Stimulated activated CD4-positive, alpha-beta T cell treated with anti-CD3 and anti-CD28 coated beads, TNF-alpha, amount 100 ng/mL, for 24 hours (primary cell): ENCODE measurements around the gene CRLF2.
A peak's percentile ranks its signal among the peaks of the same experiment; 100 is the strongest.
"Not testable (repeated sequence)": the region's sequence is repeated elsewhere in the genome, so short reads cannot be mapped to it uniquely, and the experiment has no call there.

Experiments
- DNase-seq, 3 experiments: peaks; one replicate each; pipeline ENCODE4 v3.0.0-alpha.2; 2020; ENCODE audit warnings: low read depth in 3 of 3

CRLF2 gene

GRCh38 chrX:1212532-1212931 lies at the start of gene CRLF2:
Gene CRLF2, minus strand, starts transcription at chrX:1212649. Its CDS starts 15 bp downstream, at chrX:1212634.
- peak in 1 of 3 experiments; percentile 12 for DNase-seq

- DNase-seq = not testable (repeated sequence)
Observed at GRCh38 chrX:1261771-1262170, 49.3 kb upstream of the CRLF2 start.

GRCh38 chrX:1261285-1261684 lies 48.8 kb upstream of the CRLF2 start:
- no peak for DNase-seq

GRCh38 chrX:1252861-1253260 lies 40.4 kb upstream of the CRLF2 start:
- DNase-seq = no peak

GRCh38 chrX:1249101-1249887 lies 36.8 kb upstream of the CRLF2 start:
- peak in 1 of 3 experiments; percentile 25 for DNase-seq

GRCh38 chrX:1248331-1249061 lies 36.0 kb upstream of the CRLF2 start:
- peak in 1 of 3 experiments; percentile 24 for DNase-seq

- peak; percentile 70 to 85 (median 82) for DNase-seq
Observed at GRCh38 chrX:1246816-1247215, 34.4 kb upstream of the CRLF2 start.

GRCh38 chrX:1244164-1245076 lies 32.0 kb upstream of the CRLF2 start:
- peak in 1 of 3 experiments; percentile 8 for DNase-seq

- peak in 1 of 3 experiments; percentile 38 for DNase-seq
Observed at GRCh38 chrX:1242891-1243402, 30.5 kb upstream of the CRLF2 start.

- DNase-seq = not testable (repeated sequence)
Observed at GRCh38 chrX:1240551-1240950, 28.1 kb upstream of the CRLF2 start.

GRCh38 chrX:1239681-1240142 lies 27.3 kb upstream of the CRLF2 start:
- DNase-seq = peak in 1 of 3 experiments; percentile 19

GRCh38 chrX:1231850-1232465 lies 19.5 kb upstream of the CRLF2 start:
- DNase-seq = no peak

- DNase-seq = not testable (repeated sequence)
Observed at GRCh38 chrX:1228101-1228500, 15.7 kb upstream of the CRLF2 start.

GRCh38 chrX:1226249-1226648 lies 13.8 kb upstream of the CRLF2 start:
- no peak for DNase-seq

GRCh38 chrX:1224954-1225353 lies 12.5 kb upstream of the CRLF2 start:
- no peak for DNase-seq

- DNase-seq = no peak
Observed at GRCh38 chrX:1223242-1223600, 10.8 kb upstream of the CRLF2 start.

GRCh38 chrX:1222531-1223241 lies 10.2 kb upstream of the CRLF2 start:
- DNase-seq = no peak

GRCh38 chrX:1221296-1221845 lies 8.9 kb upstream of the CRLF2 start:
- no peak for DNase-seq

GRCh38 chrX:1218286-1218685 lies 5.8 kb upstream of the CRLF2 start:
- no peak for DNase-seq
